WTC11 (cell line): ENCODE measurements around the gene ZNF175. TPM values are rescaled to one million over a fixed set of nuclear protein-coding genes. Genes with fewer than 3 reads are reported as not detected.

ENCODE experiments used
- ATAC-seq: fragments of 200-7000 bp; cut with Tn5 transposase; 2 replicates; pipeline ENCODE4 v1.10.0; 2021; ENCODE audit warnings: mild to moderate bottlenecking, moderate library complexity
- CTCF ChIA-PET: fragments of 300-600 bp; sonication (Branson Sonifier 250); formaldehyde crosslinking; loops from one replicate; lab custom pipeline; 2021; ENCODE audit warnings: antibody characterized with exemption; lab: Charles Lee
- POLR2A ChIA-PET: fragments of 350-600 bp; sonication (Branson Sonifier 250); formaldehyde crosslinking; loops from one replicate; lab custom pipeline; 2021; ENCODE audit warnings: antibody characterized with exemption; lab: Charles Lee
- DNase-seq: peaks from one replicate; pipeline ENCODE4 v3.0.0; 2021; ENCODE audit warnings: low spot score
- H3K27ac Mint-ChIP-seq: 2 replicates; pipeline ENCODE4 v1.8.0; 2021; ENCODE audit warnings: mixed read lengths
- H3K27me3 Mint-ChIP-seq: 2 replicates; pipeline ENCODE4 v1.8.0; 2021; ENCODE audit warnings: low read depth, mild to moderate bottlenecking, moderate library complexity, mixed read lengths
- H3K36me3 Mint-ChIP-seq: 2 replicates; pipeline ENCODE4 v1.8.0; 2021; ENCODE audit warnings: mixed read lengths
- H3K4me1 Mint-ChIP-seq: 2 replicates; pipeline ENCODE4 v1.8.0; 2022; ENCODE audit warnings: mixed read lengths
- H3K4me3 Mint-ChIP-seq: 2 replicates; pipeline ENCODE4 v1.8.0; 2021; ENCODE audit warnings: mild to moderate bottlenecking, moderate library complexity, mixed read lengths
- H3K9me3 Mint-ChIP-seq: 2 replicates; pipeline ENCODE4 v1.8.0; 2021; ENCODE audit warnings: mixed read lengths
- ATF1 ChIP-seq: sonication (generic); formaldehyde crosslinking; IDR thresholded peaks from 2 replicates; pipeline ENCODE4 v1.8.1; 2023; ENCODE audit warnings: mild to moderate bottlenecking, moderate library complexity, missing genetic modification reagents
- ELF4 ChIP-seq: sonication (generic); formaldehyde crosslinking; IDR thresholded peaks from 2 replicates; pipeline ENCODE4 v1.8.1; 2022; ENCODE audit warnings: low read depth, mild to moderate bottlenecking, moderate library complexity, missing genetic modification reagents
- ETV6 ChIP-seq: sonication (generic); formaldehyde crosslinking; IDR thresholded peaks from 2 replicates; pipeline ENCODE4 v1.8.1; 2022; ENCODE audit warnings: mild to moderate bottlenecking, missing genetic modification reagents
- FOXK1 ChIP-seq: sonication (generic); formaldehyde crosslinking; IDR thresholded peaks from 2 replicates; pipeline ENCODE4 v1.8.0; 2022; ENCODE audit warnings: mild to moderate bottlenecking, moderate library complexity, missing genetic modification reagents
- GTF2I ChIP-seq: fragments of 250-450 bp; sonication (Bioruptor Pico); conservative IDR thresholded peaks from 2 replicates; pipeline ENCODE4 v1.4.0; 2021; ENCODE audit warnings: mild to moderate bottlenecking
- KAT7 ChIP-seq: sonication (generic); formaldehyde crosslinking; IDR thresholded peaks from 2 replicates; pipeline ENCODE4 v1.8.1; 2023; ENCODE audit warnings: missing genetic modification reagents, mild to moderate bottlenecking, borderline replicate concordance
- MXD4 ChIP-seq: fragments of 250-450 bp; sonication (Bioruptor Pico); IDR thresholded peaks from 2 replicates; pipeline ENCODE4 v1.8.0; 2021; ENCODE audit warnings: mild to moderate bottlenecking, moderate library complexity, borderline replicate concordance
- PRRX2 ChIP-seq: fragments of 250-450 bp; sonication (Bioruptor Pico); IDR thresholded peaks from 2 replicates; pipeline ENCODE4 v1.8.0; 2021; ENCODE audit warnings: mild to moderate bottlenecking
- TEAD1 ChIP-seq: sonication (generic); formaldehyde crosslinking; IDR thresholded peaks from 2 replicates; pipeline ENCODE4 v1.8.0; 2022; ENCODE audit warnings: mild to moderate bottlenecking, missing genetic modification reagents
- ZNF423 ChIP-seq: fragments of 250-450 bp; sonication (Bioruptor Pico); IDR thresholded peaks from 2 replicates; pipeline ENCODE4 v2.1.2; 2022; ENCODE audit warnings: mild to moderate bottlenecking, moderate library complexity
- total RNA-seq: library from RNA; stranded (reverse); gene quantifications from 3 replicates; pipeline ENCODE4 v1.2.3, GENCODE V29; 2021
- TF ChIP-seq, protein P1 (sequence below): sonication (generic); formaldehyde crosslinking; IDR thresholded peaks from 2 replicates; pipeline ENCODE4 v1.8.0; 2023; ENCODE audit warnings: missing genetic modification reagents, mild to moderate bottlenecking, borderline replicate concordance
- TF ChIP-seq, protein P2 (sequence below): sonication (generic); formaldehyde crosslinking; IDR thresholded peaks from 2 replicates; pipeline ENCODE4 v1.8.1; 2023; ENCODE audit warnings: mild to moderate bottlenecking, missing genetic modification reagents
- TF ChIP-seq, protein P3 (sequence below): sonication (generic); formaldehyde crosslinking; IDR thresholded peaks from 2 replicates; pipeline ENCODE4 v1.8.0; 2022; ENCODE audit warnings: mild to moderate bottlenecking, missing genetic modification reagents
- TF ChIP-seq, protein P4 (sequence below): sonication (generic); formaldehyde crosslinking; IDR thresholded peaks from 2 replicates; pipeline ENCODE4 v1.8.1; 2023; ENCODE audit warnings: mild to moderate bottlenecking, missing genetic modification reagents
- TF ChIP-seq, protein P5 (sequence below): sonication (generic); formaldehyde crosslinking; IDR thresholded peaks from 2 replicates; pipeline ENCODE4 v1.8.0; 2022; ENCODE audit warnings: mild to moderate bottlenecking, missing genetic modification reagents
- TF ChIP-seq, protein P6 (sequence below): sonication (generic); formaldehyde crosslinking; IDR thresholded peaks from 2 replicates; pipeline ENCODE4 v1.8.0; 2023; ENCODE audit warnings: missing genetic modification reagents
- TF ChIP-seq, protein P7 (sequence below): sonication (generic); formaldehyde crosslinking; IDR thresholded peaks from 2 replicates; pipeline ENCODE4 v1.8.1; 2022; ENCODE audit warnings: missing genetic modification reagents, borderline replicate concordance

The ZNF175 gene
- total RNA-seq, 1 experiment from 2014 or later, result 10.9 TPM

DNA sequence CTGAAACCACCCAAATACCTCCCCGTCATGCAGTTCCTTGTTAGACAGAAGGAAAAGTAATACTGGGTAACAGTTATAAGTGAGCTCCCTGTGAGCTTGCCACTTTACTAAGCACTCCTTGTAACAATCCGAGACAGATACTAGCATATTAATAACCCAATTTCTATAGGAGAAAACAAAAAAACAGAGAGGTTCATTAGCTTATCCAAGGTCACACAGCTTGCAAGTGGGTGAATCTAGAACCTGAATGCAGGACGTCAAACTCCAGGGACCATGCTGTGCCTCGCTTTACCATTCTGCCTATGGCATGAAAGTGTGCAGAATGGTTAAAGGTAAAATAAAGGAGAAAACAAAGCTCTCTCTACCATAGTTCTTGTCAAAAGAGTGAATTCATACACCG lies 43.7 kb downstream of the ZNF175 start (continued):
- TF ChIP-seq, protein P1, sequence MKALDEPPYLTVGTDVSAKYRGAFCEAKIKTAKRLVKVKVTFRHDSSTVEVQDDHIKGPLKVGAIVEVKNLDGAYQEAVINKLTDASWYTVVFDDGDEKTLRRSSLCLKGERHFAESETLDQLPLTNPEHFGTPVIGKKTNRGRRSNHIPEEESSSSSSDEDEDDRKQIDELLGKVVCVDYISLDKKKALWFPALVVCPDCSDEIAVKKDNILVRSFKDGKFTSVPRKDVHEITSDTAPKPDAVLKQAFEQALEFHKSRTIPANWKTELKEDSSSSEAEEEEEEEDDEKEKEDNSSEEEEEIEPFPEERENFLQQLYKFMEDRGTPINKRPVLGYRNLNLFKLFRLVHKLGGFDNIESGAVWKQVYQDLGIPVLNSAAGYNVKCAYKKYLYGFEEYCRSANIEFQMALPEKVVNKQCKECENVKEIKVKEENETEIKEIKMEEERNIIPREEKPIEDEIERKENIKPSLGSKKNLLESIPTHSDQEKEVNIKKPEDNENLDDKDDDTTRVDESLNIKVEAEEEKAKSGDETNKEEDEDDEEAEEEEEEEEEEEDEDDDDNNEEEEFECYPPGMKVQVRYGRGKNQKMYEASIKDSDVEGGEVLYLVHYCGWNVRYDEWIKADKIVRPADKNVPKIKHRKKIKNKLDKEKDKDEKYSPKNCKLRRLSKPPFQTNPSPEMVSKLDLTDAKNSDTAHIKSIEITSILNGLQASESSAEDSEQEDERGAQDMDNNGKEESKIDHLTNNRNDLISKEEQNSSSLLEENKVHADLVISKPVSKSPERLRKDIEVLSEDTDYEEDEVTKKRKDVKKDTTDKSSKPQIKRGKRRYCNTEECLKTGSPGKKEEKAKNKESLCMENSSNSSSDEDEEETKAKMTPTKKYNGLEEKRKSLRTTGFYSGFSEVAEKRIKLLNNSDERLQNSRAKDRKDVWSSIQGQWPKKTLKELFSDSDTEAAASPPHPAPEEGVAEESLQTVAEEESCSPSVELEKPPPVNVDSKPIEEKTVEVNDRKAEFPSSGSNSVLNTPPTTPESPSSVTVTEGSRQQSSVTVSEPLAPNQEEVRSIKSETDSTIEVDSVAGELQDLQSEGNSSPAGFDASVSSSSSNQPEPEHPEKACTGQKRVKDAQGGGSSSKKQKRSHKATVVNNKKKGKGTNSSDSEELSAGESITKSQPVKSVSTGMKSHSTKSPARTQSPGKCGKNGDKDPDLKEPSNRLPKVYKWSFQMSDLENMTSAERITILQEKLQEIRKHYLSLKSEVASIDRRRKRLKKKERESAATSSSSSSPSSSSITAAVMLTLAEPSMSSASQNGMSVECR (CRISPR knock-in tag), result no peak

DNA sequence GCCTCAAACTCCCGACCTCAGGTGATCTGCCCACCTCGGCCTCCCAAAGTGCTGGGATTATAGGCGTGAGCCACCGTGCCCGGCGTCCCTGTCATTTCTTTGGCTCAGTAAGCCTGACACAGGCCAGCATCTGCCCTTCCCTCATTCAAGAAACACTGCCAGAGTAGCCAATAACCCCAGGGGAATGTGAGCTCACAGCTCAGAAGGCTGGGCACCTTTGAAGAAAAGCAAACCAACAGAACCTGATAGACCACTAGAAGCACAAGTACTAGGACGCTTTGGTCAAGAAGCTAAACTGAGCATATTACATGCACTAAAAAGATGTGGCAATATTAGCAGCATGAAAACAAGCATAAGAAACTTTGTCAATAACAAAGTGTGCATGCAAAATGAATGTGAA lies 44.9 kb downstream of the ZNF175 start:
- H3K27me3 Mint-ChIP-seq, result peaks cover 57% of the 10 kb centered on the region
- CTCF ChIA-PET, result interaction anchor here (0.6 to 1.6 kb wide), 4 partner anchors 13 to 138 kb away, joined by 3 to 7 read pairs (median 4); partner anchors contain the start of gene CEACAM18
- no peak overlapping the region for H3K4me3 Mint-ChIP-seq
- no peaks in the 10 kb centered on the region for H3K36me3 Mint-ChIP-seq
- H3K27ac Mint-ChIP-seq, result no peak overlapping the region
- TF ChIP-seq, protein P2, sequence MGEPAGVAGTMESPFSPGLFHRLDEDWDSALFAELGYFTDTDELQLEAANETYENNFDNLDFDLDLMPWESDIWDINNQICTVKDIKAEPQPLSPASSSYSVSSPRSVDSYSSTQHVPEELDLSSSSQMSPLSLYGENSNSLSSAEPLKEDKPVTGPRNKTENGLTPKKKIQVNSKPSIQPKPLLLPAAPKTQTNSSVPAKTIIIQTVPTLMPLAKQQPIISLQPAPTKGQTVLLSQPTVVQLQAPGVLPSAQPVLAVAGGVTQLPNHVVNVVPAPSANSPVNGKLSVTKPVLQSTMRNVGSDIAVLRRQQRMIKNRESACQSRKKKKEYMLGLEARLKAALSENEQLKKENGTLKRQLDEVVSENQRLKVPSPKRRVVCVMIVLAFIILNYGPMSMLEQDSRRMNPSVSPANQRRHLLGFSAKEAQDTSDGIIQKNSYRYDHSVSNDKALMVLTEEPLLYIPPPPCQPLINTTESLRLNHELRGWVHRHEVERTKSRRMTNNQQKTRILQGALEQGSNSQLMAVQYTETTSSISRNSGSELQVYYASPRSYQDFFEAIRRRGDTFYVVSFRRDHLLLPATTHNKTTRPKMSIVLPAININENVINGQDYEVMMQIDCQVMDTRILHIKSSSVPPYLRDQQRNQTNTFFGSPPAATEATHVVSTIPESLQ (CRISPR knock-in tag), result no peak
- TF ChIP-seq ETV6 (CRISPR knock-in tag) (no peak), ATF1 (CRISPR knock-in tag) (no peak), FOXK1 (CRISPR knock-in tag) (no peak), MXD4 (CRISPR knock-in tag) (no peak), GTF2I (no peak)
- TF ChIP-seq, protein P3, sequence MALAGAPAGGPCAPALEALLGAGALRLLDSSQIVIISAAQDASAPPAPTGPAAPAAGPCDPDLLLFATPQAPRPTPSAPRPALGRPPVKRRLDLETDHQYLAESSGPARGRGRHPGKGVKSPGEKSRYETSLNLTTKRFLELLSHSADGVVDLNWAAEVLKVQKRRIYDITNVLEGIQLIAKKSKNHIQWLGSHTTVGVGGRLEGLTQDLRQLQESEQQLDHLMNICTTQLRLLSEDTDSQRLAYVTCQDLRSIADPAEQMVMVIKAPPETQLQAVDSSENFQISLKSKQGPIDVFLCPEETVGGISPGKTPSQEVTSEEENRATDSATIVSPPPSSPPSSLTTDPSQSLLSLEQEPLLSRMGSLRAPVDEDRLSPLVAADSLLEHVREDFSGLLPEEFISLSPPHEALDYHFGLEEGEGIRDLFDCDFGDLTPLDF, result no peak
- TF ChIP-seq, protein P4, sequence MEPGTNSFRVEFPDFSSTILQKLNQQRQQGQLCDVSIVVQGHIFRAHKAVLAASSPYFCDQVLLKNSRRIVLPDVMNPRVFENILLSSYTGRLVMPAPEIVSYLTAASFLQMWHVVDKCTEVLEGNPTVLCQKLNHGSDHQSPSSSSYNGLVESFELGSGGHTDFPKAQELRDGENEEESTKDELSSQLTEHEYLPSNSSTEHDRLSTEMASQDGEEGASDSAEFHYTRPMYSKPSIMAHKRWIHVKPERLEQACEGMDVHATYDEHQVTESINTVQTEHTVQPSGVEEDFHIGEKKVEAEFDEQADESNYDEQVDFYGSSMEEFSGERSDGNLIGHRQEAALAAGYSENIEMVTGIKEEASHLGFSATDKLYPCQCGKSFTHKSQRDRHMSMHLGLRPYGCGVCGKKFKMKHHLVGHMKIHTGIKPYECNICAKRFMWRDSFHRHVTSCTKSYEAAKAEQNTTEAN (CRISPR knock-in tag), result no peak
- no peaks in the 10 kb centered on the region for H3K4me1 Mint-ChIP-seq
- no peak for DNase-seq
- POLR2A ChIA-PET, result no interaction called here
- ATAC-seq, result no peak
- peaks cover 8% of the 10 kb centered on the region for H3K9me3 Mint-ChIP-seq

DNA sequence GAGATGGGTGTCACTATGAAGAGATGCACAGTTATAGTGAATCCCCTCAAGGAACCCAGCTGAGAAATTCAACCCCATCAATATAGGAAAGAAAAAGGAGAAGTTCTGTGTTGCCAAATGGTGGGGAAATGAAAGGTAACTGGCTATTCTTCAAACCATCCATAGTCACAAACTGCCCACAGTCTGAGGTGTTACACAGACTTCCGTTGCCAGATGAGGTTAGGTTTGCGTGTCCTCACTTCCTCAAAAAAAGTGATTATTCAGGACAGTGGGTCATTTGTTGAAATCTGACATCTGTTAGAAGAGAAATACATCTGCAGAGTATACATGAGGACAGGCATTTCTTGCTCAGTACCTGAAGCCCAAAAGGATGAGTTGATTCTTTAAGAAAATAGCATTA lies 50.1 kb downstream of the ZNF175 start:
- ChIA-PET CTCF (interaction anchor here (0.8 to 1.4 kb wide), 2 partner anchors 13 to 36 kb away, joined by 3 read pairs; no protein-coding TSS in a partner anchor), POLR2A (no interaction called here)
- Mint-ChIP-seq H3K4me1 (no peaks in the 10 kb centered on the region), H3K27me3 (peaks cover 11% of the 10 kb centered on the region), H3K27ac (no peak overlapping the region), H3K36me3 (no peaks in the 10 kb centered on the region), H3K4me3 (no peak overlapping the region), H3K9me3 (peaks cover 10% of the 10 kb centered on the region)
- DNase-seq (no peak), ATAC-seq (no peak)
- no peak for TF ChIP-seq ZNF423 (CRISPR knock-in tag)
- TF ChIP-seq, protein P5, sequence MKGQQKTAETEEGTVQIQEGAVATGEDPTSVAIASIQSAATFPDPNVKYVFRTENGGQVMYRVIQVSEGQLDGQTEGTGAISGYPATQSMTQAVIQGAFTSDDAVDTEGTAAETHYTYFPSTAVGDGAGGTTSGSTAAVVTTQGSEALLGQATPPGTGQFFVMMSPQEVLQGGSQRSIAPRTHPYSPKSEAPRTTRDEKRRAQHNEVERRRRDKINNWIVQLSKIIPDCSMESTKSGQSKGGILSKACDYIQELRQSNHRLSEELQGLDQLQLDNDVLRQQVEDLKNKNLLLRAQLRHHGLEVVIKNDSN (CRISPR knock-in tag), result no peak
- TF ChIP-seq, protein P6, sequence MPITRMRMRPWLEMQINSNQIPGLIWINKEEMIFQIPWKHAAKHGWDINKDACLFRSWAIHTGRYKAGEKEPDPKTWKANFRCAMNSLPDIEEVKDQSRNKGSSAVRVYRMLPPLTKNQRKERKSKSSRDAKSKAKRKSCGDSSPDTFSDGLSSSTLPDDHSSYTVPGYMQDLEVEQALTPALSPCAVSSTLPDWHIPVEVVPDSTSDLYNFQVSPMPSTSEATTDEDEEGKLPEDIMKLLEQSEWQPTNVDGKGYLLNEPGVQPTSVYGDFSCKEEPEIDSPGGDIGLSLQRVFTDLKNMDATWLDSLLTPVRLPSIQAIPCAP (CRISPR knock-in tag), result no peak
- TF ChIP-seq, protein P7, sequence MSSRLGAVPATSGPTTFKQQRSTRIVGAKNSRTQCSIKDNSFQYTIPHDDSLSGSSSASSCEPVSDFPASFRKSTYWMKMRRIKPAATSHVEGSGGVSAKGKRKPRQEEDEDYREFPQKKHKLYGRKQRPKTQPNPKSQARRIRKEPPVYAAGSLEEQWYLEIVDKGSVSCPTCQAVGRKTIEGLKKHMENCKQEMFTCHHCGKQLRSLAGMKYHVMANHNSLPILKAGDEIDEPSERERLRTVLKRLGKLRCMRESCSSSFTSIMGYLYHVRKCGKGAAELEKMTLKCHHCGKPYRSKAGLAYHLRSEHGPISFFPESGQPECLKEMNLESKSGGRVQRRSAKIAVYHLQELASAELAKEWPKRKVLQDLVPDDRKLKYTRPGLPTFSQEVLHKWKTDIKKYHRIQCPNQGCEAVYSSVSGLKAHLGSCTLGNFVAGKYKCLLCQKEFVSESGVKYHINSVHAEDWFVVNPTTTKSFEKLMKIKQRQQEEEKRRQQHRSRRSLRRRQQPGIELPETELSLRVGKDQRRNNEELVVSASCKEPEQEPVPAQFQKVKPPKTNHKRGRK (CRISPR knock-in tag), result no peak
- TF ChIP-seq, protein P4 (CRISPR knock-in tag), result no peak
- no peak for TF ChIP-seq TEAD1
- TF ChIP-seq PRRX2 (CRISPR knock-in tag), result no peak
- TF ChIP-seq ELF4 (CRISPR knock-in tag), result no peak
- no peak for TF ChIP-seq KAT7
